Smooth muscle cell (in vitro differentiated cells): ENCODE data around the gene STT3B. TPM values are rescaled to one million over a fixed set of nuclear protein-coding genes. Genes with fewer than 3 reads are reported as not detected.

Experiments used
- DNase-seq: peaks from one replicate; lab custom pipeline; 2025; ENCODE audit not compliant: unreplicated experiment; lab: John Stamatoyannopoulos, UW
- H2AFZ ChIP-seq: fragments of 200-600 bp; sonication (generic); 2 replicates; pipeline ENCODE4 v1.6.0; 2016; ENCODE audit warnings: antibody characterized with exemption, low read depth, mild to moderate bottlenecking
- H3F3A ChIP-seq: fragments of 200-600 bp; sonication (generic); 2 replicates; pipeline ENCODE4 v1.6.0; 2017; ENCODE audit warnings: antibody characterized with exemption, low read depth
- H3K27ac ChIP-seq: fragments of 200-600 bp; sonication (generic); 2 replicates; pipeline ENCODE4 v1.5.1; 2016; ENCODE audit warnings: low read depth, mild to moderate bottlenecking
- H3K27me3 ChIP-seq: fragments of 200-600 bp; sonication (generic); 2 replicates; pipeline ENCODE4 v1.6.1; 2016; ENCODE audit warnings: low read depth, mild to moderate bottlenecking
- H3K36me3 ChIP-seq: fragments of 200-600 bp; sonication (generic); 2 replicates; pipeline ENCODE4 v1.5.1; 2016; ENCODE audit warnings: low read depth
- H3K4me1 ChIP-seq: fragments of 200-600 bp; sonication (generic); 2 replicates; pipeline ENCODE4 v1.5.1; 2016; ENCODE audit warnings: low read depth
- H3K4me2 ChIP-seq: fragments of 200-600 bp; sonication (generic); 2 replicates; pipeline ENCODE4 v1.6.0; 2016; ENCODE audit warnings: mild to moderate bottlenecking
- H3K4me3 ChIP-seq: fragments of 200-600 bp; sonication (generic); 2 replicates; pipeline ENCODE4 v1.5.1; 2016; ENCODE audit warnings: mild to moderate bottlenecking
- H3K79me2 ChIP-seq: fragments of 200-600 bp; sonication (generic); 2 replicates; pipeline ENCODE4 v1.6.0; 2016; ENCODE audit warnings: low read depth, mild to moderate bottlenecking
- H3K9ac ChIP-seq: fragments of 200-600 bp; sonication (generic); 2 replicates; pipeline ENCODE4 v1.6.0; 2016; ENCODE audit warnings: low read depth
- H3K9me3 ChIP-seq: fragments of 200-600 bp; sonication (generic); replicated peaks from 2 replicates; pipeline ENCODE4 v1.5.1; 2016; ENCODE audit warnings: low read depth
- H4K20me1 ChIP-seq: fragments of 200-600 bp; sonication (generic); 2 replicates; pipeline ENCODE4 v1.6.0; 2016; ENCODE audit warnings: low read depth
- WGBS: methylation state at CpG from one replicate; pipeline ENCODE4 v1.1.7; 2016; ENCODE audit warnings: low lambda C conversion rate; 5-methylcytosine and 5-hydroxymethylcytosine counted together
- polyA plus RNA-seq: library from polyadenylated mRNA; unstranded; fragments of >200 nt; fragmentation: Nextera tagmentation; extraction: Ambion mirVana; gene quantifications from 2 replicates; pipeline ENCODE4 v1.2.1, GENCODE V29; 2016
- total RNA-seq: library from RNA; depleted of rRNA; stranded (reverse); fragments of >200 nt; gene quantifications from 2 replicates; pipeline ENCODE4 v1.2.3, GENCODE V29; 2014
- TF ChIP-seq, protein P1 (sequence below): fragments of 200-600 bp; sonication (generic); IDR thresholded peaks from 2 replicates; pipeline ENCODE4 v1.5.1; 2017; ENCODE audit warnings: borderline replicate concordance, mild to moderate bottlenecking, antibody characterized with exemption; ENCODE audit not compliant: insufficient read depth, poor library complexity, severe bottlenecking

Gene STT3B
- total and polyA plus RNA-seq, 2 experiments from 2014 or later = 79.1 to 191 TPM

DNA sequence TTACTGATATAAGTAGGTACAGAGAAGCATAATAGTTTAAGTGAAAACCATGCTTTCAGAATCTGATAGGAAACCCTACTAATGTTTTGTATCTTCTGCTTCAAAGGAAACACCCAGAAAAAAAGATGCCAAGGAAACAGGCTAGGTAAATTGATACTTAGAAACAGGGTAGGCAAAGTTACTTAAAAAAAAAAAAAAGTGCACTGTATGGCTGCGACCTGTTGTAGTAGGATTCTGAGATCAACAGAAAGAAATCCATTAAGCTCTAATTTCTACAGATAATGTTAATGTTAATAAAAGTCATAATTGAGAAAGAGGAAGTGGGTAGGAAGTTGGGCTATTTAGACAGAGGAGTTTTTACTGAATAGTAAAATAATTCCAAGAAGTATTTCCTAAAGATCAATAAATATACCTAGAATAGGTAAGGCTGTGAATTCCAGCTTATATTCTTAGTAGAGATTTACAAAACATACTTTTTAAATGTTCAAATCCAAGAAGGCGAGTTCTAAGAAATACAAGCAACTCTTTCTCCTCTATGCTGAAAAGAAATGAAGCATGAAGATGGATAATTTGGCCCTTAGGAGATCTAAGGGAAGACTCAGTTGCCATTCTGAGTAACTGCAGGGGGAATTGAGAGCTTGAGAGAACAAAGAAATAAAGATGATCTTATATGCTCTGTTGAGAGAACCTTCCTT lies 24.1 kb upstream of the STT3B start:
- Histone ChIP-seq H3K79me2 (no peaks in the 10 kb centered on the region), H3K36me3 (no peaks in the 10 kb centered on the region), H3K9ac (no peak overlapping the region), H3K9me3 (no peaks in the 10 kb centered on the region), H3K4me3 (no peak overlapping the region), H3K4me2 (no peak overlapping the region), H3K27ac (no peak overlapping the region), H3K4me1 (no peaks in the 10 kb centered on the region), H3F3A (no peaks in the 10 kb centered on the region), H4K20me1 (no peaks in the 10 kb centered on the region), H2AFZ (no peak overlapping the region), H3K27me3 (no peaks in the 10 kb centered on the region)
- DNase-seq = no peak
- 90% methylated on average over 2 of the region's 2 CpGs for WGBS
- TF ChIP-seq, protein P1, sequence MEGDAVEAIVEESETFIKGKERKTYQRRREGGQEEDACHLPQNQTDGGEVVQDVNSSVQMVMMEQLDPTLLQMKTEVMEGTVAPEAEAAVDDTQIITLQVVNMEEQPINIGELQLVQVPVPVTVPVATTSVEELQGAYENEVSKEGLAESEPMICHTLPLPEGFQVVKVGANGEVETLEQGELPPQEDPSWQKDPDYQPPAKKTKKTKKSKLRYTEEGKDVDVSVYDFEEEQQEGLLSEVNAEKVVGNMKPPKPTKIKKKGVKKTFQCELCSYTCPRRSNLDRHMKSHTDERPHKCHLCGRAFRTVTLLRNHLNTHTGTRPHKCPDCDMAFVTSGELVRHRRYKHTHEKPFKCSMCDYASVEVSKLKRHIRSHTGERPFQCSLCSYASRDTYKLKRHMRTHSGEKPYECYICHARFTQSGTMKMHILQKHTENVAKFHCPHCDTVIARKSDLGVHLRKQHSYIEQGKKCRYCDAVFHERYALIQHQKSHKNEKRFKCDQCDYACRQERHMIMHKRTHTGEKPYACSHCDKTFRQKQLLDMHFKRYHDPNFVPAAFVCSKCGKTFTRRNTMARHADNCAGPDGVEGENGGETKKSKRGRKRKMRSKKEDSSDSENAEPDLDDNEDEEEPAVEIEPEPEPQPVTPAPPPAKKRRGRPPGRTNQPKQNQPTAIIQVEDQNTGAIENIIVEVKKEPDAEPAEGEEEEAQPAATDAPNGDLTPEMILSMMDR = no peak

DNA sequence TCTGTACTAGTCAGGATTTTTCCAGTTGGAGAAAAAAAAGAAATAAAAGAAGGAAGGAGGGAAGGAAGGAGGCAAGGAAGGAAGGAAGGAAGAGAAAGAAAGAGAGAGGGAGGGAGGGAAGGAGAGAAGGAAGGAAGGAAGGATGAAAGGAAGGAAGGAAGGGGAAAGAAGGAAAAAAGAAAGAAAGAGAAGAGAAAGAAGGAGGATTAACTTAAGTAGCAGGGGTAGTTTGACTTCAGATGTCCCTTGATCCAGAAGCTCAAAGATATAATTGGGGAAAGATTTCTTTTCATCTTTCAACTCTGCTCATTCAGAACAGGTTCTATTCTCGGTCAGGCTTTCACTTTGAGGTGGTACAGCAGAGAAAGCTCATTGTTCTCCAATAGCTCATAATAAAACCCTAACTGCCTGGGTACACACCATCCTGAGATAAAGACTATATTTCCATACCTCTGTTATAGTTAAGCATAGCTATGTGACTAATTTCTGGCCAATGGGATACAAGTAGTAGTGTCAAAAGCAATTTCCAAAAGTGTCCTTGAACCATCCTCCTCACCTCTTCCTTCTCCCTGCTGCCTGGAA lies 23.5 kb upstream of the STT3B start:
- Histone ChIP-seq H3F3A (no peaks in the 10 kb centered on the region), H3K36me3 (no peaks in the 10 kb centered on the region), H3K9ac (no peak overlapping the region), H3K79me2 (no peaks in the 10 kb centered on the region), H3K27me3 (no peaks in the 10 kb centered on the region), H3K27ac (no peak overlapping the region), H4K20me1 (no peaks in the 10 kb centered on the region), H3K4me2 (no peak overlapping the region), H3K4me3 (no peak overlapping the region), H2AFZ (no peak overlapping the region), H3K4me1 (no peaks in the 10 kb centered on the region), H3K9me3 (no peaks in the 10 kb centered on the region)
- WGBS = 92% methylated on average over 1 of the region's 1 CpG
- no peak for DNase-seq
- TF ChIP-seq, protein P1 = no peak

DNA sequence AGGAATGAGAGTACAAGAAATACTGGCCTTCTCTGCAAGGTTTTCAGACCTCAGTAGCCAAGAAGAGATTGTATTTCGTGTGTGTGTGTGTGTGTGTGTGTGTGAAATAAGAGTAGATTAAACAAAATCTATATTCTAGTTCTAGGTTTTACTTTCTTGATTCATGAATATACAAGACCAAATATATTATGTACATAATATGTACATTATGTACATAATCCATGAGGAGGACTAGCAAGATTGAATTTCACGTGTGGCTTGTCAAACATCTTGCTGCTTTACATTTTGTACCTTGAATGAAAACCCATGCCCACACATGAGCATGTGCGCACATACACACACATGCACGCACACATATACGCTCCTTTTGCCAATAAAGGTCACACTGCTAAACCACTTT lies 18.2 kb upstream of the STT3B start:
- H3K4me2 ChIP-seq = no peak overlapping the region
- H3F3A ChIP-seq = no peaks in the 10 kb centered on the region

More for the DNA sequence above, 18.2 kb upstream of the STT3B start:
- DNase-seq = no peak
- 92% methylated on average over 5 of the region's 5 CpGs for WGBS
- H4K20me1 ChIP-seq = no peaks in the 10 kb centered on the region
- no peaks in the 10 kb centered on the region for H3K36me3 ChIP-seq
- no peak overlapping the region for H2AFZ ChIP-seq
- no peaks in the 10 kb centered on the region for H3K79me2 ChIP-seq
- H3K27me3 ChIP-seq = no peaks in the 10 kb centered on the region
- H3K9me3 ChIP-seq = no peaks in the 10 kb centered on the region
- no peak overlapping the region for H3K27ac ChIP-seq
- H3K4me1 ChIP-seq = no peaks in the 10 kb centered on the region
- H3K9ac ChIP-seq = no peak overlapping the region
- TF ChIP-seq, protein P1 = no peak
- no peak overlapping the region for H3K4me3 ChIP-seq
